Stomach smooth muscle (tissue), 2 donors: Measurements from ENCODE around the gene MARCHF10.

Experiments
- H3K27ac ChIP-seq: one replicate; pipeline ENCODE4 v1.7.0; 2013; ENCODE audit warnings: mild to moderate bottlenecking, low read length, inconsistent platforms
- H3K27me3 ChIP-seq, 2 donors: one replicate each; pipeline ENCODE4 v1.7.0; 2013; ENCODE audit warnings: low read length in 2 of 2; ENCODE audit not compliant: insufficient read depth in 2 of 2, control insufficient read depth in 1 of 2
- H3K36me3 ChIP-seq, 2 donors: one replicate each; pipeline ENCODE4 v1.7.0; 2013; ENCODE audit warnings: low read length in 2 of 2; ENCODE audit not compliant: control insufficient read depth in 2 of 2, insufficient read depth in 2 of 2
- H3K4me1 ChIP-seq: one replicate; pipeline ENCODE4 v1.7.0; 2013; ENCODE audit warnings: low read length; ENCODE audit not compliant: control insufficient read depth, insufficient read depth
- H3K4me3 ChIP-seq, 2 donors: one replicate each; pipeline ENCODE4 v1.7.0; 2013; ENCODE audit warnings: low read length in 2 of 2
- H3K9ac ChIP-seq, 2 donors: one replicate each; pipeline ENCODE4 v1.7.0; 2013; ENCODE audit warnings: low read length in 2 of 2, mild to moderate bottlenecking in 1 of 2
- H3K9me3 ChIP-seq, 2 donors: one replicate each; pipeline ENCODE4 v1.7.0; 2013; ENCODE audit warnings: low read length in 2 of 2; ENCODE audit not compliant: control insufficient read depth in 2 of 2
- donor health status: healthy.
- donor health status: Pancreatic carcinoma.

The MARCHF10 gene

GRCh38 chr17:62717589-62717855, 90.6 kb downstream of the MARCHF10 start:
- no peak overlapping the region for H3K9ac ChIP-seq
- H3K4me3 ChIP-seq, result no peak overlapping the region
- H3K36me3 ChIP-seq, result no peaks in the 10 kb centered on the region
- H3K4me1 ChIP-seq, result no peaks in the 10 kb centered on the region
- peaks cover 0 to 3% of the 10 kb centered on the region in 2 donors for H3K27me3 ChIP-seq
- no peak overlapping the region for H3K27ac ChIP-seq
- H3K9me3 ChIP-seq, result no peaks in the 10 kb centered on the region

GRCh38 chr17:62716834-62717588, 91.1 kb downstream of the MARCHF10 start:
- Histone ChIP-seq H3K36me3 (no peaks in the 10 kb centered on the region), H3K4me3 (no peak overlapping the region), H3K9me3 (no peaks in the 10 kb centered on the region), H3K27ac (no peak overlapping the region), H3K4me1 (no peaks in the 10 kb centered on the region), H3K9ac (no peak overlapping the region), H3K27me3 (peaks cover 0 to 3% of the 10 kb centered on the region in 2 donors)

DNA sequence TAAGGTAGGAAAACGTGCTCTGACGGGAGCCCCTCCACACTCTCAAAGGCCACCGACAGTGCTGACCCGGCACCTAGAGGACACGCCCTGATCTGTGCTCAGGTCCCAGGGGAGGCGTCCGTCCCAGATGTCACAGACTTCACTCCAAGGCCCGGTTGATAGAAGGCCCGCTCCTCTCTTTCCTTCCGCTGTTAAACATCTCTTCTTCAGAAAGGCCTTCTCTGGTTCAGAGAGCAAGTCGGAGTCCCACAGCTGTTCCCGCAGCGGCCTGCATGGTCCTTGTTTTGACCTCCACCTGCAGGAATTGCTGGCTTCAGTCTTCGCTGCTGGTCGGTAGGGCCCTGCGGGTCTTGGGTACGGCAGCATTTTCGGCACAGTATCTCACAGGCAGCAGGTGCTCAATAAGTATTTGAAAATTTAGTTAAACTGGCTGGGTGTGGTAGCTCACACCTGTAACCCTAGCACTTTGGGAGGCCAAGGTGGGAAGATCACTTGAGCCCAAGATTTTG, 92.2 kb downstream of the MARCHF10 start:
- Histone ChIP-seq H3K4me3 (no peak overlapping the region), H3K4me1 (no peaks in the 10 kb centered on the region), H3K27me3 (peaks cover 0 to 3% of the 10 kb centered on the region in 2 donors), H3K27ac (no peak overlapping the region), H3K9ac (no peak overlapping the region), H3K9me3 (no peaks in the 10 kb centered on the region), H3K36me3 (no peaks in the 10 kb centered on the region)

DNA sequence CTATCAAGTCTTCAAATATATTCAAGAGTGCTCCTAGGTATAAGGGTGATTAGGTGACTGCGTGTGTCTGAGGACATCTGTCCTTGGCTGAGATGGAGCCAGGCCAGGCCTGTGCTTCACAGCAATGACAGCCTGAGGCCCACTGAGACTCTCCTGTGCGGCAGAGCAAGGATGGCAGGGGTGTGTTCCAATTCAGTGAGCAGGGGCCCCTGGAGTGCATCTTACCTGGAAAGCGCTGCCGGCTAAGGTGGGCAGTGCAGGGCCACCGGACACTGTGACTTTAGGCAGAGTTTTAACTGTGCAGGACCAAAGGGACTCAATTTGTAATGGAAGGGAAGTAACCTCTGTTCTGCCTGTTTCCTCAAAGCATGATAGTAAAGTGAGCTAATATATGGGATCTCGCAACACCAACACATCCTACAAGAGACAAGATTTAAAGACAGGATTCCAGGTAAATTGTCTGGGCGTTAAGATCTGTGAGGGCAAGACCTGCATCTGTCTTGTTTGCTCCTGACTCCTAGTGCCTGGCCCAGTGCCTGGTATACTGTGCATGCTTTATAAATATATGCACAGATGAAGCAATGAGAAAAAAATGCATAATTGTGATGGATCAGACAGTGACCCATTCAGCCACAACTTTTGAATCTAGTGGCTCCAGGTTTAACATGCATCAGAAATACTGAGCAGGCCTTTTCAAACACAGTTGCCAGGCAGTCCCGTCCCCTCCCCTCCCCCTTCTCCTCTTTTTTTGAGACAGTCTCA, 93.9 kb downstream of the MARCHF10 start:
- Histone ChIP-seq H3K36me3 (no peaks in the 10 kb centered on the region), H3K4me3 (no peak overlapping the region), H3K9ac (no peak overlapping the region), H3K9me3 (no peaks in the 10 kb centered on the region), H3K27ac (no peak overlapping the region), H3K27me3 (peaks cover 0 to 3% of the 10 kb centered on the region in 2 donors), H3K4me1 (no peaks in the 10 kb centered on the region)

- Histone ChIP-seq H3K9me3 (peaks cover 0 to 6% of the 10 kb centered on the region in 2 donors), H3K4me1 (no peaks in the 10 kb centered on the region), H3K27ac (no peak overlapping the region), H3K27me3 (no peaks in the 10 kb centered on the region), H3K4me3 (no peak overlapping the region), H3K36me3 (no peaks in the 10 kb centered on the region), H3K9ac (no peak overlapping the region)
Measured at GRCh38 chr17:62713086-62713881, 94.8 kb downstream of the MARCHF10 start.

DNA sequence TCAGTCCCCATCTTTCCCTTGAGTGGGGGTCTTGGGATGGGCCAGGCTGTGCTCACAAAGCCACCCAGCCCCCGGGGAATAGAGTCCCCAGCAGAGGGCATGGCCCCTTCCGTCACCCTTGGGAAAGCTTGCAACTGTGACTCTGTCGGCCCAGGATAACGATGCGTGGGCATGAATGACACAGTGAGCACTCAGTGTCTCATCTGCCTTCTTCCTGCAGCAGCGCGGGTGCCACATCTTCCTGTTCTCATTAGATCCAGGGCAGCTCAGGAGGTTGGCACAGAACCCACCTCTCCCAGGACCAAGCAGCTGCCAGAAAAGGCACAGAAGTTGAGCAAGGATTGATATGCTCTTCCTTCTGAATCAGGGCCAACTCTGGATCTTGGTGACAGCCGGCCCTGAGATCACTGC, 95.9 kb downstream of the MARCHF10 start:
- H3K9me3 ChIP-seq, result peaks cover 0 to 6% of the 10 kb centered on the region in 2 donors
- H3K36me3 ChIP-seq, result no peaks in the 10 kb centered on the region
- H3K27me3 ChIP-seq, result peaks cover 0 to 3% of the 10 kb centered on the region in 2 donors
- H3K9ac ChIP-seq, result no peak overlapping the region
- H3K4me3 ChIP-seq, result no peak overlapping the region
- H3K27ac ChIP-seq, result no peak overlapping the region
- H3K4me1 ChIP-seq, result no peaks in the 10 kb centered on the region

GRCh38 chr17:62708587-62708986, 99.5 kb downstream of the MARCHF10 start:
- H3K9ac ChIP-seq, result no peak overlapping the region
- no peak overlapping the region for H3K4me3 ChIP-seq
- peaks cover 0 to 6% of the 10 kb centered on the region in 2 donors for H3K9me3 ChIP-seq
- peaks cover 13% of the 10 kb centered on the region for H3K4me1 ChIP-seq
- H3K27ac ChIP-seq, result no peak overlapping the region
- no peaks in the 10 kb centered on the region for H3K36me3 ChIP-seq
- H3K27me3 ChIP-seq, result peaks cover 4 to 12% of the 10 kb centered on the region in 2 donors

GRCh38 chr17:62707425-62707739, 100.7 kb downstream of the MARCHF10 start:
- no peaks in the 10 kb centered on the region for H3K36me3 ChIP-seq
- peaks cover 0 to 6% of the 10 kb centered on the region in 2 donors for H3K9me3 ChIP-seq
- H3K4me3 ChIP-seq, result no peak overlapping the region
- no peak overlapping the region for H3K9ac ChIP-seq
- H3K27me3 ChIP-seq, result peaks cover 11 to 18% of the 10 kb centered on the region in 2 donors
- H3K4me1 ChIP-seq, result peaks cover 18% of the 10 kb centered on the region
- H3K27ac ChIP-seq, result no peak overlapping the region

DNA sequence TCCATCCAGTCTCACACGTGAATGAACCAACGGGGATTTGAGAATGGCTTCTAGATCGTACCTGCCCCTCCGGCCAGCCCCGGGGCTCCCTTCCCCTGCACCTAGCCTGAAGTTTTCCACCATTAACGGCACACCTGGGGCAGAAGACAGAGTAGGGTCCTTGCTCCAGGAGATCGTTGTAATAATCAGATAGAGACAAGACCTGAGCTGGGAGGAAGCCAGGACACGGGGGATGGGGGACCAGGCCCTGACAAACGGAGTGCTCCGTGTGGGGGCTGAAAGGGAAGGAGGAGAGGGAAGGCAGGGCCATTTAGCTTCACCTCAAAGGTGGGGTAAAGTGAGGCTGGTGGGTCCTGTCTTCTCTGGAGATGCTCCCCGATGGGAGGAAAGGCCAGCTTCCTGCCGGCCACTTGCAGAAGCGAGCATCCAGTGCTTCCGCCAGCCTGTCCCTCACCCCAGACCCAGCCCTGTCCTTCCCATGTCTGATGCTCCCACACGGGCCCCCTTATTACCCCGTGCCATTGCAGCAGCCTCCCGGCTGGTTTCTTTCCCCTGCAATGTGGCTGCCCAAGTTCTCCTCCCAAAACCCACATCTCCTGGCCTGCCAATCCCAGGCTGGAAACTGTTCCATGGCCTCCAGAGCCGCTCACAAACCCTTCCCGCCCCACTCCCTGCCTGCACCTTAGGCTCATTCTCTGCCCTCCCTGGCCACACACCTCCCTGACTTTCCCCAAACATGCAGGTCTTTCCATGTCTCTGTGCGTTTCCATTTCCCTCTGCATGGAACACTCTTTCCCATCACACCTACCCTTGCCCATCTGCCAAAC, 101.3 kb downstream of the MARCHF10 start:
- H3K36me3 ChIP-seq, result no peaks in the 10 kb centered on the region
- H3K4me1 ChIP-seq, result peaks cover 18% of the 10 kb centered on the region
- no peak overlapping the region for H3K27ac ChIP-seq
- H3K27me3 ChIP-seq, result peaks cover 11 to 20% of the 10 kb centered on the region in 2 donors
- no peak overlapping the region for H3K9ac ChIP-seq
- H3K4me3 ChIP-seq, result no peak overlapping the region
- peaks cover 0 to 6% of the 10 kb centered on the region in 2 donors for H3K9me3 ChIP-seq
